ENCODE measurements around the gene PYGB. TPM values are rescaled to one million over a fixed set of nuclear protein-coding genes. Genes with fewer than 3 reads are reported as not detected.

Gene PYGB
- total RNA-seq, 2 donors from 2014 or later, result 43.7 to 48.3 TPM

DNA sequence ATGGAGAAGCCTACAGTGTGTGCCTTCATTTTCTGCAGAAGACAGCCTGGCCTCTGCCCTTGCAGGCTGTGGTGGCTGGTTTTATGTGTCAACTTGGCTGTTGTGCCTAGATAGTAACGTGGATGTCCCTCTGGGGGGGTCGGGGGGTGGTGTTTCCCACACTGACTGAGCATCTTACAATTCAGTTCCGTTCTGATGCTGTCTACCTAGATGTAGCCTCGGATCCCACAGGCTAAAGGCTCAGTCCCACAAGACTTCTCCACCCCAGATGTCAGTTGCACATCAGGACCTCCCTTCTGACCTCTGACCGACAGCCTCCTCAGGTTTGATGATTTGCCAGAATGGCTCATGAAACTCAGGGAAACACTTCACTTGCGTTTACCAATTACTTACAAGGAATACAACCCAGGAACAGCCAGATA, 4.4 kb downstream of the PYGB start:
- no peak overlapping the region for H3K27ac Mint-ChIP-seq
- peaks cover 44% of the 10 kb centered on the region for H3K4me1 Mint-ChIP-seq (ENCODE audit: low read depth)

DNA sequence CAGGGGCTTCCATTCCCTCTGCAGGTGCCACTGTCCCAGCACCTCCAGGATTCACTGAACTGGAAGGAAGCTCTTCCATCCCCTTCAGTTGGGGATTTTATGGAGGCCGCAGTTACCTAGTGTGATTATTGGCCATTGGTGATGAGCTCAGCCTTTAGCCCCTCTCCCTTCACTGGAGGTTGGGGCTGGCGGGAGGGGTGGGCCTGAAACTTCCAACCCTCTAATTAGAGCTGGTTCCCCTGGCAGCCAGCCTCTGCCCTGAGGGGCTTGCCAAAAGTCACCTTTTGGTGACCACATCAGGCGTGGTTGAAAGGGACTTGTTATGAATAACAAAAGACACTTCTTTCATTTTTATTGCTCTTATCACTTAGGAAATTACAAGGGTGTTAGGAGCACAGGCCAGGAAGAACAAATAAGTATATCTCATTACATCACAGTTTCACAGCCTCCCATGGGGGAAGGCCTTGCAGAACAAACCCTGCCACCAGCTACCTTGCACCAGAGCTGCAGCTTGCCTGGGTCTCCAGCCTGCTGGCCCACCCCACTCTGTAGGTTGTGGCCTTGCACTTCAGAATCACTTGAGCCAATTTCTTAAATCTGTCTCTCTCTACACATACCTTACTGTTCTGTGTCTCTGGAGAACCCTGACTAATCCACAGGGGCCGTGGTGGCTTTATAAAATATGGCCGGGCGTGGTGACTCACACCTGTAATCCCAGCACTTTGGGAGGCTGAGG, 5.0 kb downstream of the PYGB start:
- Mint-ChIP-seq H3K4me3 (no peak overlapping the region), H3K4me1 (ENCODE audit: low read depth) (peaks cover 44% of the 10 kb centered on the region), H3K36me3 (ENCODE audit: insufficient read depth in 2 of 2) (peaks cover 2 to 5% of the 10 kb centered on the region in 2 donors), H3K27me3 (ENCODE audit: low read depth) (no peaks in the 10 kb centered on the region), H3K9me3 (no peaks in the 10 kb centered on the region), H3K27ac (no peak overlapping the region)
- peak in 1 of 2 donors; percentile 3 for ATAC-seq (replicated peaks in 1 of 2)
- DNase-seq, result no peak

More for the DNA sequence above, 4.4 kb downstream of the PYGB start:
- peak overlapping the region in 1 of 2 donors; percentile 13 for H3K4me3 Mint-ChIP-seq
- H3K9me3 Mint-ChIP-seq, result no peaks in the 10 kb centered on the region
- peaks cover 2 to 5% of the 10 kb centered on the region in 2 donors for H3K36me3 Mint-ChIP-seq (ENCODE audit: insufficient read depth in 2 of 2)
- ATAC-seq (replicated peaks in 1 of 2) (no peak), DNase-seq (no peak)
- H3K27me3 Mint-ChIP-seq (ENCODE audit: low read depth), result no peaks in the 10 kb centered on the region

DNA sequence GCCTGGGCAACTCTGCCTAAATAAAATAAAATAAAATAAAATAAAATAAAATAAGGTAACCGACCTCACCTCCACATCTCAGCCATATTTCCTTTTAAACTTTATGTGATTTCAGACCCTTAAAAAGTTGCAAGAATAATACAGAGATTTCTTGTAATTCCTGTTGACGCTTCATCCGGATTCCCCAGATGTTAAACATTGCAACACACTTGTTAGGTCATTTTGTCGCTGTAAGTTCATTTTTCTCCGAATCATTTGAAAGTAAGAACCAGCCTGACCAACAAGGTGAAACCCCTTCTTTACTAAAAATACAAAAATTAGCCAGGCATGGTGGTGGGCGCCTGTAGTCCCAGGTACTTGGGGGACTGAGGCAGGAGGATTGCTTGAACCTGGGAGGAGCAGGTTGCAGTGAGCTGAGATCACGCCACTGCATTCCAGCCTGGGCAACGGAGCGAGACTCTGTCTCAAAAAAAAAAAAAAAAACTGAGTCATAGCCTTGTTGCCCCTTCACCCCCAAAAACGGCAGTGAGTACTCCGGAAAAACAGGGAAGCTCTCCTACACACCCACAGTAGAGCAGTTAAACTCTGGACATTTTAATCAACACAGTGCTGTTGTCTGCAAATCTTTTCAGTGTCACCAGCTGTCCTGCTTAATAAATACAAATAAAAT, 5.9 kb downstream of the PYGB start:
- peaks cover under 1 to 6% of the 10 kb centered on the region in 2 donors for H3K36me3 Mint-ChIP-seq (ENCODE audit: insufficient read depth in 2 of 2)
- H3K9me3 Mint-ChIP-seq, result no peaks in the 10 kb centered on the region
- H3K27ac Mint-ChIP-seq, result no peak overlapping the region
- H3K4me1 Mint-ChIP-seq (ENCODE audit: low read depth), result peaks cover 45% of the 10 kb centered on the region
- H3K27me3 Mint-ChIP-seq (ENCODE audit: low read depth), result no peaks in the 10 kb centered on the region
- no peak for DNase-seq
- no peak overlapping the region for H3K4me3 Mint-ChIP-seq
- ATAC-seq (replicated peaks in 1 of 2), result no peak

DNA sequence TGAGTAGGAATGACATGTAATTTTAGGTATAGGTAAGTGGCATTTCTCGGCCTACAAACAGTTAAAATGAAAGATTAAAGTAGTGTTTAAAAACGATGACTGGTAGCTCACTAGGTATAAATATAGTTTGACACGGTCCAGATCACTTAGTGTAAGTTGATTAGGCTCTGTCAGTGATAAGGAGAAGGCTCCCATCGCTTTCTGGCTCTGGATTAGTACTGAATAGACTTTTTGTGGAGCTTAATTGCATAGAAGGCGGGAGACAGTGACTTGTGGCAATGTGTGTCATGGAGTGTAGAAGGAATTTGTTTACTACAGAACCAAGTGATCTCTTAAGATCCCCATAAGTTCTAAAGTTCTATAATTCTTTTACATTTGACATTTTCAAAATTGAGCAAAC, 6.7 kb downstream of the PYGB start:
- ATAC-seq (replicated peaks in 1 of 2) (no peak), DNase-seq (no peak)
- Mint-ChIP-seq H3K27ac (peak overlapping the region; percentile 20), H3K36me3 (ENCODE audit: insufficient read depth in 2 of 2) (peaks cover 0 to 6% of the 10 kb centered on the region in 2 donors), H3K9me3 (no peaks in the 10 kb centered on the region), H3K4me3 (no peak overlapping the region), H3K4me1 (ENCODE audit: low read depth) (peaks cover 45% of the 10 kb centered on the region), H3K27me3 (ENCODE audit: low read depth) (no peaks in the 10 kb centered on the region)

DNA sequence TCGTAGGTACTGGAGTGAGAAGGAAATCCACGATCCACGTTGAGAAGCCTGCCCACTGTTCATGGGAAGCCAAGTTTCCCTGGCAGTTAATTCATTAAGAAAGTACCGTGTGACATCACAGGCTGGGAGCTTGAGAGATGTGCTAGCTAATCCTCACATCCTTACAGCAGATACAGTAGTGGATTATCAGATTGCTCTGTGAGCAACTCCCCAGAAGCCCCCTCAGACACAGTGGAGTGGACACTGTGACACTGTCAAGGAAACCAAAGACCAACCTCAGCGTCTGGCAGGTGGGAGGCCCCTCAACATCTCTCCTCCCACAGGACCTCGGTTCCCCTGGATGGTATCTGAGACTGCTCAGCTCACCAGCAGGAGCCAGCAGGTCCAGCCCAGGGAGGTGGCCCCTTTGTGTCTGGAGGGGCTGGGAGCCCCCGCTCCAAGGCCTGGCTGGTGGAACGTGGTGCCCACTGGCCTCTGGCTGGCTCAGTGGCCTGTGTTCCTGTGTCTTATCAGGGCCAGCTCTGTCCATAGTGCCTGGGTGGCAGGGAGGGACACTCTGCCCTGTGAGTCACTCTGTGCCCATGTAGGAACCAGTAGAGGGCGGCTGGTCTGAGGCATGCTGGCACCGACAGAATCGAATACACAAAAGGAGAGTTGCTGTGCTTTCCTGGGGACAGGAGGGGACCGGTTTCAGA, 7.2 kb downstream of the PYGB start:
- DNase-seq (no peak), ATAC-seq (replicated peaks in 1 of 2) (no peak)
- no peaks in the 10 kb centered on the region for H3K9me3 Mint-ChIP-seq
- H3K4me1 Mint-ChIP-seq (ENCODE audit: low read depth), result peaks cover 45% of the 10 kb centered on the region
- no peak overlapping the region for H3K4me3 Mint-ChIP-seq
- no peaks in the 10 kb centered on the region for H3K27me3 Mint-ChIP-seq (ENCODE audit: low read depth)
- H3K27ac Mint-ChIP-seq, result no peak overlapping the region
- H3K36me3 Mint-ChIP-seq (ENCODE audit: insufficient read depth in 2 of 2), result peaks cover 0 to 6% of the 10 kb centered on the region in 2 donors

DNA sequence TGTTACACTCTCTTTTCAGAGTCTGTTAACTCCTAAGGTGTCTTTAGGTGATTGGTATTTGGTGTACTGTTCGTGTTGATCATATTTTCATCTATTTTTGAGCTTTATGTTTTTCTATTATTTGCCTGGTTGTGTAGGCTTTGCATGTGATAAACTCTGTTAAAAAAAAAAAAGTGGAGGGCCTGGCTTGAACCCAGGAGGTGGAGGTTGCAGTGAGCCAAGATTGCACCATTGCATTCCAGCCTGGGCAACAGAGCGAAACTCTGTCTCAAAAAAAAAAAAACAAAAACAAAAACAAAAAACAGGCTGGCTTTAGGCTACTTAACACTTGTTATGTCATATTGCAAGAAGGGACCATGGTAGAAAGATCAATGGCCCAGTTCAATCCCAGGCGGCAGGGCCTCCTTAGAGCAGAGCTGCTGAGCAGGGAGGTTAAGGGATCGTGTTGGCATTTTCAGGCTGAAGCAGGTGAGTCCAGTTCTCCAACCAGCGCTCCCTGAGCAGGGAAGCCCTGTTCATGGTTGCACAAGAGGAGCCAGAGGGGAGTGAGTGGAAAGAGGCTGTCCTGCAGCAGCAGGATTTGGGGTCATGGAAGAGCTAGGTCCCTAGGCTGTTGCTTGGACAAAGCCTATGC, 8.5 kb downstream of the PYGB start:
- H3K4me1 Mint-ChIP-seq (ENCODE audit: low read depth), result peaks cover 39% of the 10 kb centered on the region
- no peaks in the 10 kb centered on the region for H3K27me3 Mint-ChIP-seq (ENCODE audit: low read depth)
- H3K36me3 Mint-ChIP-seq (ENCODE audit: insufficient read depth in 2 of 2), result peaks cover 0 to 12% of the 10 kb centered on the region in 2 donors
- peak overlapping the region; percentile 28 for H3K27ac Mint-ChIP-seq
- DNase-seq (no peak), ATAC-seq (replicated peaks in 1 of 2) (no peak)
- H3K4me3 Mint-ChIP-seq, result no peak overlapping the region
- no peaks in the 10 kb centered on the region for H3K9me3 Mint-ChIP-seq

DNA sequence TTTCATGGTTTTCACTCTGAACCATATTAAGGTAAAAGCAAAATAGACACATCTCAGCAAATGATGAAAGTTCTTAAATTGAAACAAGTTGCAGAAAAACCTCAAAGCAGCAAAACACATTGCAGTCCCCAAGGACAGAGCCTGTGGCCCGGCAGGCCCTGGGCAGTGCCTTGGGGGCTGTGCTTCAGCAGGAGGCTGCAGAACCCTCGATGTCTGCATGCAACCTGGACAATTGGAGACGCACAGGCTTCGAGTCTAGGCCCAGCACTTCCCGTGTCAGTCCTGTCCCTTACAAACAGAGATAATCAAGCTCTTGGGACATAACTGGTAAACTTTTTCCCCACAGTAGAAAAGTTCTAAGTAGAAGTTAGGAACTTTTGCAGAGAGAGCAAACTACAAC, 9.2 kb downstream of the PYGB start:
- H3K4me1 Mint-ChIP-seq (ENCODE audit: low read depth), result peaks cover 36% of the 10 kb centered on the region
- ATAC-seq (replicated peaks in 1 of 2), result no peak
- H3K27ac Mint-ChIP-seq, result no peak overlapping the region

DNA sequence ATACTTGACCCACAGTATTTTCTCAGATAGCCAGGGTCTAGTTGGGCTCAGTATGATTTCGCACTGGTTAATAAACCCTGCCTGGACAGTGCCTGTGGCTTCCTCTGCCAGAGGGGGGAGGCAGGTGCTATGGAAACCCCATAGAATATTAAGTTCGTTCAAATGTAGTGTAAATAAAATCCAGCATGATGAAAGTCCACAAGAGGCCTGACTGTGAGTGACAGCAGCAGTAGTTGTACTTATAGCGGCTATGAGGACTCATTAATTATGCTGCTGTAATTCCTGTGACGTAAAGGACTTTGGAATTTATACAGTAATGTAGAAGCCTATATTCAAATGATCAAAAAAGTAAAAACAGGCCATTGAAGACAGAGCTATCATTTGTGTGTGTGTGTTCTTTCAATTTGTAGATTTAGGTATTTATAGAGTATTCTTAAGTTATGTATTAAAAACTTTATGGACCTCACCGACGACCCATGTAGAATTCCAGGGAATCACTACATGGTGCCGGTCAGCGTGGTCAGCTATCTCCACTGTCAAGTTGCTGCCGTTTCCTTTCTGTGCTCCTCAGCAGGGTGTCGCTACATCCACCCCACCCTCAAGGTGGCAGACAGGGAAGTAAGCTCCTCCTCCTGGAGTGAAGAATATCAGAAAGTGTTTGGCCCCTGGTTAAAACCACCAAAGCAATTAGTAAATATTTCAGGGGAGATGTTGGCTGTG, 10.0 kb downstream of the PYGB start:
- no peaks in the 10 kb centered on the region for H3K27me3 Mint-ChIP-seq (ENCODE audit: low read depth)
- H3K36me3 Mint-ChIP-seq (ENCODE audit: insufficient read depth in 2 of 2), result peaks cover 3 to 21% of the 10 kb centered on the region in 2 donors
- H3K4me1 Mint-ChIP-seq (ENCODE audit: low read depth), result peaks cover 28% of the 10 kb centered on the region
- DNase-seq (no peak), ATAC-seq (replicated peaks in 1 of 2) (no peak)
- peaks cover 0 to 3% of the 10 kb centered on the region in 2 donors for H3K9me3 Mint-ChIP-seq
- H3K27ac Mint-ChIP-seq, result no peak overlapping the region
- H3K4me3 Mint-ChIP-seq, result no peak overlapping the region

More for the DNA sequence above, 9.2 kb downstream of the PYGB start:
- Mint-ChIP-seq H3K4me3 (no peak overlapping the region), H3K27me3 (ENCODE audit: low read depth) (no peaks in the 10 kb centered on the region), H3K9me3 (peaks cover 0 to 3% of the 10 kb centered on the region in 2 donors), H3K36me3 (ENCODE audit: insufficient read depth in 2 of 2) (peaks cover 3 to 19% of the 10 kb centered on the region in 2 donors)
- no peak for DNase-seq

DNA sequence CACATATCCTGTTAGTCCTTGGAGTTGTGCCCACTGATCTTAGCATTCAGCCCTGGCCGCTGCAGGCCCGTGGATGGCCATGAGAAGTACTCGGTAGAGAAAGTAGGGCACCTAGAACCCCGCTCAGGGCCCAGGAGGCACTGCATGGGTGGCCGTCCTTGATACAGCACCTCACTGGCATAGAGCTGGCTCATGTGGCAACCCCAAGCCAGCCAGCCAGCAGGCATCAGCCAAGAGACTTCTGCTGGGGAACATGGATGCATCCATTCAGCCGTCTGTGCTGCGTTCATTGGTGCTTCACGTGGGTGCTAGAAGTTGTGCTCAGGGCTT, 10.6 kb downstream of the PYGB start:
- H3K27me3 Mint-ChIP-seq (ENCODE audit: low read depth), result no peaks in the 10 kb centered on the region
- H3K4me3 Mint-ChIP-seq, result no peak overlapping the region
- DNase-seq (no peak), ATAC-seq (replicated peaks in 1 of 2) (no peak)
- H3K27ac Mint-ChIP-seq, result no peak overlapping the region
- peaks cover 3 to 24% of the 10 kb centered on the region in 2 donors for H3K36me3 Mint-ChIP-seq (ENCODE audit: insufficient read depth in 2 of 2)
- H3K9me3 Mint-ChIP-seq, result peaks cover 0 to 3% of the 10 kb centered on the region in 2 donors
- peaks cover 23% of the 10 kb centered on the region for H3K4me1 Mint-ChIP-seq (ENCODE audit: low read depth)

DNA sequence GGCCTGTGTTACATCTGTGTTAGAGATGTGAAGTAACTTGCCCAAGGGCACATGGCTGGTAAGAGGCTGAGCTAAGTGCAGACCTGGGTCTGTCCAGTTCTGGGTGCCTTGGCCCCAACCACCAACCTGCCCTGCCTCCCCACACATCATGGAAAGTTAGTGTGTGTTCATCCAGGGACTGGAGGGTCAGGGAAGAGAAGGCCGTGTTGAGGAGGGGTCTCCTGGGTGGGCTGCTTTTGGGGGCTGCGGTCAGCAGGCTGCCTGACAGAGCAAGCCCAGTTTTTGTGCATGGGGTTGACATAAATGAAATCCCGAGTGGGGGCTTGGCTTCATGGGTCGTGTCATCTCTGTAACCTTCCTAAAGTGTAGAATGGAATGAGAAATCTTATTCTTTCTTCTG, 10.9 kb downstream of the PYGB start:
- Mint-ChIP-seq H3K27ac (no peak overlapping the region), H3K36me3 (ENCODE audit: insufficient read depth in 2 of 2) (peaks cover 3 to 24% of the 10 kb centered on the region in 2 donors), H3K4me3 (peak overlapping the region in 1 of 2 donors; percentile 40), H3K9me3 (peaks cover 0 to 3% of the 10 kb centered on the region in 2 donors), H3K27me3 (ENCODE audit: low read depth) (no peaks in the 10 kb centered on the region), H3K4me1 (ENCODE audit: low read depth) (peaks cover 23% of the 10 kb centered on the region)
- no peak for ATAC-seq (replicated peaks in 1 of 2)
- DNase-seq, result no peak

DNA sequence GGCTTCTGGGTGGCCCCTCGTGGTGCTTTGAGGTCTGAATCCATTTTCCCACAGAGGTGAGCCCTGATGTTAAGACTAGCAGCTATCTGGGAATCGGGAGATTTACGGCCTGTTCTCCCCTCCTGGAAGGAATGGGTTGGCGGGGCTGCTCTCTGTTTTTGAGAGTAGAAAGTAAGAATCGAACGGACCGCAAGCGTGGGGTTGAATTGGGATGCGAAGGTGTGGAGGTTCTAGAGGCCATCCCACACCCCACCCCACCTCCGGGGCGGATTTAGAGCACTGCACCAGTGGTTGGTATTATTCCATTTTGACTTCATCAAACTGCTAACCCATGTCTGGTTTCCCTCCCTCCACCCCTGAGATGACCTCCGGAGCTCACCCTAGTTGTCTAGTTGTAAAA, 11.5 kb downstream of the PYGB start:
- H3K27ac Mint-ChIP-seq, result no peak overlapping the region
- H3K36me3 Mint-ChIP-seq (ENCODE audit: insufficient read depth in 2 of 2), result peaks cover 5 to 24% of the 10 kb centered on the region in 2 donors
- ATAC-seq (replicated peaks in 1 of 2), result peak in 1 of 2 donors; percentile 24

DNA sequence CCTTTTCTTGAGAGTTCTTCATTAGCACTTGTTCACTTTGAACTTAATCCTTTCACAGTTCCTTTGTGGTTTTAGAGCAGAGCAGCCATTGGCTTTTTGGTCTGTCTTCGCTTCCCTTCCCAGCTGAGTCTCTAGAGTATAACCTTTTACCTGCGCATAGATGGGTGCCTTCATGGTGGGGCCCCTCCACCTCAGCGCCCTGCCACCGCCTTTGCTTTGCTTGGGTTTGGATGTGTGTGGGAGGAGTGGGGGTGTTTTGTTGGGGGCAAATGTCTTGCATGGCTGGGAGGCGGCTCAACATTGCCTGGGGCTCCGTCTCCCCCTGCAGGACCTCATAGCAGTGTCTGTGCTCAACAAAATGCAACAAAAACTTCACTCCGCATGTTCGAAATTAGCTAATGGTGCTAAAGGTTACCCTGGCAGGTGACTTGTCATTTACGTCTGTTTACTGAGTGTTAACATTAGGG, 11.9 kb downstream of the PYGB start:
- Mint-ChIP-seq H3K36me3 (ENCODE audit: insufficient read depth in 2 of 2) (peaks cover 5 to 24% of the 10 kb centered on the region in 2 donors), H3K27ac (no peak overlapping the region), H3K27me3 (ENCODE audit: low read depth) (no peaks in the 10 kb centered on the region), H3K9me3 (peaks cover 0 to 3% of the 10 kb centered on the region in 2 donors), H3K4me1 (ENCODE audit: low read depth) (peaks cover 23% of the 10 kb centered on the region), H3K4me3 (peak overlapping the region; percentile 40 to 45)
- peak; percentile 32 to 50 for ATAC-seq (replicated peaks in 1 of 2)
- peak in 1 of 2 donors; percentile 27 for DNase-seq

More for the DNA sequence above, 11.5 kb downstream of the PYGB start:
- Mint-ChIP-seq H3K4me1 (ENCODE audit: low read depth) (peaks cover 23% of the 10 kb centered on the region), H3K27me3 (ENCODE audit: low read depth) (no peaks in the 10 kb centered on the region), H3K9me3 (peaks cover 0 to 3% of the 10 kb centered on the region in 2 donors), H3K4me3 (peak overlapping the region; percentile 40 to 45)
- no peak for DNase-seq
